HG02678 (cell line): Measurements from ENCODE around the gene THRA.
A peak's percentile ranks its signal among the peaks of the same experiment; 100 is the strongest.

Experiments
- ATAC-seq: cut with Tn5 transposase; IDR thresholded peaks from one replicate; pipeline ENCODE4 v1.9.1; 2021; ENCODE audit warnings: mild to moderate bottlenecking, moderate library complexity; ENCODE audit not compliant: unreplicated experiment

Gene THRA

GRCh38 chr17:40025991-40026815, 36.6 kb upstream of the THRA start:
- no peak for ATAC-seq

- peak; percentile 63 for ATAC-seq
These were observed 35.8 kb upstream of the THRA start for GRCh38 chr17:40026816-40027613.

GRCh38 chr17:40027614-40028012, 35.2 kb upstream of the THRA start:
- no peak for ATAC-seq

- ATAC-seq, result no peak
These were observed 34.2 kb upstream of the THRA start for GRCh38 chr17:40028595-40028994.

- ATAC-seq, result no peak
These were observed 31.1 kb upstream of the THRA start for GRCh38 chr17:40031706-40032105.

GRCh38 chr17:40032322-40033320, 30.1 kb upstream of the THRA start:
- ATAC-seq, result no peak

GRCh38 chr17:40033339-40033738, 29.4 kb upstream of the THRA start:
- ATAC-seq, result no peak

- no peak for ATAC-seq
These were observed 28.2 kb upstream of the THRA start for GRCh38 chr17:40034426-40035161.

- ATAC-seq, result no peak
These were observed 27.6 kb upstream of the THRA start for GRCh38 chr17:40035162-40035559.

GRCh38 chr17:40038882-40039513, 23.8 kb upstream of the THRA start:
- ATAC-seq, result no peak

- ATAC-seq, result no peak
These were observed 21.6 kb upstream of the THRA start for GRCh38 chr17:40041196-40041595.

- no peak for ATAC-seq
These were observed 6.3 kb upstream of the THRA start for GRCh38 chr17:40056379-40057015.

- ATAC-seq, result no peak
These were observed 4.5 kb upstream of the THRA start for GRCh38 chr17:40058186-40058784.

- no peak for ATAC-seq
These were observed 3.9 kb upstream of the THRA start for GRCh38 chr17:40058865-40059264.

GRCh38 chr17:40059729-40060475, 2.9 kb upstream of the THRA start:
- ATAC-seq, result no peak

GRCh38 chr17:40060887-40061608, 1.7 kb upstream of the THRA start:
- ATAC-seq, result no peak

- ATAC-seq, result no peak
These were observed 1.1 kb upstream of the THRA start for GRCh38 chr17:40061609-40062038.
